Medulla oblongata (tissue), 1 donor: ENCODE results near the gene DGKD.

ENCODE experiments used
- DNase-seq: peaks from one replicate; pipeline ENCODE4 v3.0.0-alpha.2; 2015; ENCODE audit errors: extremely low spot score

Gene DGKD

GRCh38 chr2:233338812-233339368 lies 15.4 kb upstream of the DGKD start:
- DNase-seq: no peak

- DNase-seq: no peak
Measured at GRCh38 chr2:233339427-233339826, 14.9 kb upstream of the DGKD start.

DNA sequence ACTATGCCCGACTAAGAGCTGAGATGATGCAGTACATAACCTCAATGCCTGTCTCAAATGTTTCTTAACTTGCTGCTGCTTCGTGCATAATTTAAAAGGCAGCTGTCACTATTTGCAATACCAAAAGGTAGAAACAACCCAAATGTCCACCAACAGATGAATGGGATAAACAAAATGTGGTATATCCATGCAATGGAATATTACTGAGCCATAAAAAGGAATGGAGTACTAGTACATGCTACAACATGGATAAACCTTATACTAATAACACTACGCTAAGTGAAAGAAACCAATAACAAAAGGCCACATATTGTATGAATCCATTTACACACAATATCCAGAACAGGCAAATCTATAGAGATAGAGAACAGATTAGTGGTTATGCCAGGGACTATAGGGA lies 13.0 kb upstream of the DGKD start:
- no peak for DNase-seq

- DNase-seq: no peak
Measured at GRCh38 chr2:233342301-233342700, 12.0 kb upstream of the DGKD start.

DNA sequence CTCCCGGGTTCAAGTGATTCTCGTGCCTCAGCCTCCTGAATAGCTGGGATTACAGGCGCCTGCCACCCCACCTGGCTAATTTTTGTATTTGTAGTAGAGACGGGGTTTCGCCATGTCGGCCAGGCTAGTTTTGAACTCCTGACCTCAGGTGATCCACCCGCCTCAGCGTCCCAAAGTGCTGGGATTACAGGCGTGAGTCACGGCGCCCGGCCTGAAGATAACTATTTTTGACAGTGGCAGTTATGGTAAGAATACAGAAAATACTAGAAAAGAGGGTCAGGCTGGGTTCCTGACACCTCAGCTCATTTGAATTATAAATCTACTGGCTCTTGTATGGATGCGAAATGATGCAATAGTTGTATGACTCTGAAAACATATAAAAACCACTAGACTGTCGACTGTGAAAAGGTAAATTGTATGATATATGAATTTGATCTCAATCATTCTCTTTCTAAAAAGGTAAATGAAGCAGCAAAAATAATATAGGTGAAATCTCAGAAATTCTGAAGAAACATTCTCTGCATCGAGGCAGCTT lies 11.1 kb upstream of the DGKD start:
- DNase-seq: no peak

- DNase-seq: no peak
Measured at GRCh38 chr2:233346376-233346775, 7.9 kb upstream of the DGKD start.

- peak; percentile 72 for DNase-seq
Measured at GRCh38 chr2:233346930-233347329, 7.4 kb upstream of the DGKD start.

DNA sequence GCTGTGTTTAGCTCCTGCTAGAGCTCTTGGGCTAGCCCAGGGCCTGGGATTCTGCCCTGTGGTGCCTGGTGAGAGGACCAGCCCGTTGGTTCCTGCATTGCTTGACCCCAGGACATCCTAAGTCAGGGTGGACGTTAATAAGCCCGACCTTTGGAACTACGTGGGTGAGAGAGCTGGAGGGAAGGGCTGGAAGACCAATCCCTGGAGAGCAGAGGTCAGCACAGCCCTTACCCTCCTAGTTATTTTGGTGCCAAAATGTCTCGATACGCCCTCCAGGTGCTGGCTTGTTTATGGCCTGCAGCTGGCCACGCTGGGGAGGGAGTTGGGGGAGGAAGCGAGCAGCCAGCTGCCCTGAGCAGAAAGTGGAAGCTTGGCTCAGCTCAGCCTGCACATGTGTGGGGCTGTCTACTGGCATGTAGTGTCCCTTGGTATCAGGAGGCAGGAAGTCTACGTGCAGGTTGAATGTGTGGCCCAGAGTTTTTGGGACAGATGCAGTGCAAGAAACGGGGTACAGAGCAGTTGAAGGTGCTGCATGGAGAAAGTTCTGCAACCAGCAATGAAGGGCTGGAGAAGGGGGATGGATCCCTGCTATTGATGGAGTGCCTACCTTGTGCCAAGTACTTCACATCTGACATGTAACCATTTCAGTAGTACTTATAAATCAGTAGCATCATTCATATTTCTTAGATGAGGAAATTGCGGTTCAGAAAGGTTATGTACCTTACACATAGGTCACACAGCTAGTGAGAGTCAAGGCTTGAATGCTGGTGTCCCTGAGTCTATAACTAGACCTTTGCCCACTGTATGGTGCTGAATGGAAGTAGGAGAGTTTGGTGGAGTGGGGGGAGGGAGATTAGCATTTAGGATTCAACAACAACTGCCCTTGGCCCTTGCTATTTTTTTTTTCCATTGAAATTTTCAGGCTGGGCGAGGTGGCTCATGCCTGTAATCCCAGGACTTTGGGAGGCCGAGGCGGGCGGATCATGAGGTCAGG lies 5.0 kb upstream of the DGKD start:
- DNase-seq: peak; percentile 88

GRCh38 chr2:233350708-233351107 lies 3.6 kb upstream of the DGKD start:
- DNase-seq: peak; percentile 61

DNA sequence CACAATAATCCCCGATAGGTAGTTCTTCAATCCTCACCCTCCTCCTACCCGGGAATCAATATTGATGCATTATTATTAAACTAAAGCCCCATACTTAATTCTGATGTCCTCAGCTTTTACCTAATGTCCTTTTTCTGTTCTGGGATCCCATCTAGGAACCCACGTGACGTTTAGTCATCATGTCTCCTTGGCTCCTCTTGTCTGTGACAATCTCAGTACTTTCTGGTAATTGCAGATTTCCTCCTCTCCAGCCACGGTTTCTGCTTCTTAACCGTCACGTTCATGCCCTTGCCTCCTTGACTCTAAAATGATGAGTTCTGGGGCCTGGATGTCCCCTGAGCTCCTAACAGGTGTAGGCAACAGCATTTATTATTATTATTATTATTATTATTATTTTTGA lies 2.9 kb upstream of the DGKD start:
- no peak for DNase-seq

DNA sequence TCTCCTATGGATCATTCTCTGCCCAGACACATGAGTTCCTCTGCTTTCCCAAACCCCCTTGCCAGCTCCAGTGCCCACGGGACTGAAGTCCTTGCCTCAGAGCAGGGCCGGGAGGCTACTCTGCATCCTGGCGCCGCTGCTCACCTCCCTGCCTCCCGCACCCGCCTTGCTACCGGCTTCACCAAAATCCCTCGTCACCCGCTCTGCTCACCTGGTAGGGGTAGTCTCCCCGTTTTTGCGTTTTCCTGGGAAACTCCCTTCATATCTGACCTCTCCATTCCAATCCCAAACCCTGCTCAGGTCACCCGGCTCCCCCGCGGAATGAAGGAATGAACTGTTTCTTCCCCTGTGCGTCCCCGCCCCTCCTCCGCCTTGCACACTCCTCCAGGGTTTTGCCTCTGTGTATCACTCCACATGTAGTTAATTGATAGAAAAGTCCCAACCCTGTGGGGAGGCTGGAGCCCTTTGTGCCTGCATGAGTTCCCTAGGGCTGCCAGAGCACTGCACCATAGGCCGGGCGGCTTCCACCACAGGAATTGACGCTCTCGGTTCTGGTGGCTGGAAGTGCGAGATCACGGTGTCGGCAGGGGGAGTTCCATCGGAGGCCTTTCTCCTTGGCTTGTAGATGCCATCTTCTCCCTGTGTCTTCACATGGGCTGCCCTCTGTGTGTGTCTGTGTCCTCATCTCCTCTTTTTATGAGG lies 2.0 kb upstream of the DGKD start:
- no peak for DNase-seq

- DNase-seq: no peak
Measured at GRCh38 chr2:233353101-233353768, 1.1 kb upstream of the DGKD start.

- no peak for DNase-seq
Measured at GRCh38 chr2:233354500-233354924, 218 bp downstream of the DGKD start.

GRCh38 chr2:233354971-233355574 lies 779 bp downstream of the DGKD start:
- DNase-seq: no peak

DNA sequence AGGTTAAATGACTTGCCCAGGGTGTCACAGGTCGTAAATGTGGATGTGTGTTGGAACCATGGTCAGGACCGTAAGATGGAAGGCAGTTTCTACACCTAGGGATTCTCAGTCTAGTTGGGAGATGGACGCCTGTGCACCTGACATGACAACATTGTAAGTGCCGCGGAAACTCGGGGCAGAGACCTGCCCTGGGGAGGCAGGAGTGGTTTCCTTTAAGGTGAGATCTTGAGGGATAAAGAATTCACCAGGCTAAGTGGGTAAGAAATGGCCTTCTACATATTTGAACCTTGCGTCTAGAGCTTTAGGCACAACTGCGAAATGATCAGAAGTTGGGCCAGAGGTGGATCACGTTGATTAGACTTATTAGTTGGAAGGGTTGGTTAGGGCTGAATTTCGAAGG lies 1.6 kb downstream of the DGKD start:
- no peak for DNase-seq

DNA sequence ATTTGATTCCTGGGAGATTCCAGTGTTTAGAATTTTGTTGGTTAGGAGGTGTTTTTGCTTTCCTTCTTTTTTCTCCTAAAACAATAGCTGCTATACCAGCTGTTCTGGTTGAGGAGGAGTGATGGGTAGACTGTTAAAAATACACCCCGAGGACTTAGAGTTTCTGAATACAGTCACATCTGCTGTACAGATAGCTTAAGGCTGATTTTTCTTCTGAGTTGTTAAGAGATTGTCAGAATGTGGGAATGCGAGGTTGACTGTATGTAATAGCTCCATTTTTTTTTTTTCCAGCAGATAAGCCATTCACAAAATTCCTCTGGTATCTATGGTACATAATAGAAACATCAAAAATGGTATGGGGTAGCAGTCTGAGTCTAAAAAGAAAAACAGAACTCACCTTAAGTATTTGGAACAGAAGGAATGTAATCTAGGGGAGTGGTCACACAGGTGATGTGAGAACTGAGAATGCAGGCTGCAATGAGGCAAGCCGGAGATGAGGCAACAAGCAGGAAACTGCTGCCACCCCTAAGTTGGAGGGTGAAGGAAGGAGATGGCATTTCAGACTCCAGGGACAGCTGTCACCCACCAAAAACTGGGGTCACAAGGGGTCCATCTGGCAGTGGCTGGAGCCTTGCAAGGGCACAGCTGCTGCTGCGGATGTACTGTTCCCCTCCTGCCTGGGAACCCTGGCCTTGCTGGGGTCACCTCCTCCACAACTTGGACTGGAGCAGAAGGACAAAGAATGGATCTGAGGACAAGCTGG lies 2.4 kb downstream of the DGKD start:
- DNase-seq: no peak

DNA sequence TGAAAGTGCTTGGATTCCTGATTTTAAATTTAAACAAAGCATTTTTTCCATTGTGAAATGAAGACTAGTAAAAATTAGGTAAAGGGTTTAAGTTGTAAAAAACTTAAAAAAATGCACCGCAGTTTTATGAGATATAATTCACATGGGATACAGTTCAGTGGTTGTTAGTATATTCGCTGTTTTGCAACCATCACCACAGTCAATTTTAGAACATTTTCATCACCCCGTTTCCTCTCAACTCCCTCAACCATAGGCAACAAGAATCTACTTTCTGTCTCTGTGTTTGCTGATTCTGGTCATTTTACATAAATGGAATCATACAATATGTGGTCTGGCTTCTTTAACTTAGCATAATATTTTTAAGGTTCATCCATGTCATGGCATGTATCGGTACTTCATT lies 4.0 kb downstream of the DGKD start:
- DNase-seq: no peak

- DNase-seq: no peak
Measured at GRCh38 chr2:233358947-233359346, 4.7 kb downstream of the DGKD start.

DNA sequence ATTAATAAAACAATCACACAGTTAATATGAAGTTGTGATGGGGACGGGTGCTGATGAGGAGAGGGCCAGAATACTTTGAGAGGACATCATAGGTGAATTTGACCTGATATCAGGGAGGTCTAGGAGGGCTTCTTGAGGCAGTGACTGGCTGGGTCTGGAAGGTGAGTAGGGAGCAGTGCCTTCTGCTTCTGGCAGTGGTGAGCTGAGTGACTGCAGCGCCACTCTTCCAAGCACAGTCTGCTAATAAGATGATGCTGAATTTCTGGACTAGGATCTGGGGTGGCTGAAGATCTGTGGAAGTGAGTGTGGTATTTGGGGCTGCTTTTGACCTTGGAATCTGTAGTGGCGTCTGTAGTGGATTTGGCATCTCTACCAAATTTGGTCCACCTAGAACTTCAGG lies 5.5 kb downstream of the DGKD start:
- no peak for DNase-seq

DNA sequence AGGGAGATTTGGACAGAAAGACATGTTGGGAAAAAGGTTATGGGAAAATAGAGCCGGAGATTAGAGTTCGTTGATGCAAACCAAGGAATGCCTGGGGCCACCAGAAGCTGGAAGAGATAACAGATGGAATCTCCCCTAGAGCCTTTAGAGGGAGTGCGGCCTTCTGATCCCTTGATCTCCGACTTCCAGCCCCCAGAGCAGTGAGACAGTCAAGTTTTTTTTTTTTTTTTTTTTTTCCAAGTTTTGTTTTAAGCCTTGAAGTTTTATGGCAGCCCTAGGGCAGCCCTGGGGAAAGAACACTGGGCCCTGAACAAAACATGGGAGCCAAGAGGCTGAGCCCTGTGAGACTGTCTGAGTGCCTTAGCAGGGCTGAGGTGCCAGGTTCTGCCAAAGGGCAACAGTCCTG lies 6.5 kb downstream of the DGKD start:
- no peak for DNase-seq

- DNase-seq: no peak
Measured at GRCh38 chr2:233361297-233361696, 7.0 kb downstream of the DGKD start.
